Measurements from ENCODE around the gene KIRREL3. TPM values are rescaled to one million over a fixed set of nuclear protein-coding genes. Genes with fewer than 3 reads are reported as not detected.

Gene KIRREL3
- total and polyA plus RNA-seq, 4 donors: 0.02 to 0.71 (median 0.15) TPM; not detected in 1

DNA sequence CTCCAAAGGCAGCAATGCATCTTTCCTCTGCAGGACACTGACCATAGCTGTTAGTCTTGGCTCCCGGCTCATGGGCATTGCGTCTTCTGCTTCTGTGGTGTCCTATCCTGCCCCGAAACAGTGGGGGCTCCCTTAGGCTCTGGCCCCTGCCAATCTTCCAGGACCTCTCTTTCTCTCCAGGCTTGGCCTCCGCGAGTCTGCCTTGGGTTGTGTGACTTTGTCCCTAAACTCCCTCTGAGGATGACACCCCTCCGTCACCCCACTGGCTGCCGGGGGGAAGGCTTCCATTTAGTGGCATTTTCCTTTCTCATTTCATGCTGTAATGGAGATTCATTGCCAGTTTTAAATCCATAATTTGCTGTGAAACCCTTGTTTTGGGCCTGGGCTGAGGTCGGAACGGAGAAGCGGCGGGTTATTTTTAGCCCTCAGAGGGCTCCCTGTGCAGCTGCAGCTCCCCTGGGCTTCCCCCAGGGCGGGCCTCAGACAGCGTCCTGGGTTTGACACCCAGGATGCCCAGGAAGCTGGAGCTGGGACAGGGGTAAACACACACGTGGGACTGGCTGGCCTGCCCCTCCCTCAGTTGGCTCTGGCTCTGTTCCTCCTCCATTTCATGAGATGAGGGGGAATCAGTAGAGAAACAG lies 489.0 kb downstream of the KIRREL3 start:
- Histone ChIP-seq H3K4me3 (no peak overlapping the region), H3K4me1 (ENCODE audit: control insufficient read depth in 5 of 5, insufficient read depth in 5 of 5, low read length in 5 of 5) (no peaks in the 10 kb centered on the region), H3K9ac (ENCODE audit: insufficient read depth in 1 of 2, low read length in 2 of 2) (no peak overlapping the region), H3K36me3 (ENCODE audit: control insufficient read depth in 4 of 4, insufficient read depth in 4 of 4, low read length in 4 of 4) (no peaks in the 10 kb centered on the region), H3K27me3 (ENCODE audit: control insufficient read depth in 3 of 3, insufficient read depth in 3 of 3, low read length in 2 of 3) (peaks cover 0 to 2% (median 0%) of the 10 kb centered on the region in 3 donors), H3K27ac (ENCODE audit: low read depth in 1 of 2, low read length in 1 of 2) (no peak overlapping the region), H3K9me3 (ENCODE audit: control insufficient read depth in 4 of 4, insufficient read depth in 3 of 4, low read length in 3 of 4) (peaks cover 0 to 3% (median 0%) of the 10 kb centered on the region in 4 donors)
- TF ChIP-seq, protein P1, sequence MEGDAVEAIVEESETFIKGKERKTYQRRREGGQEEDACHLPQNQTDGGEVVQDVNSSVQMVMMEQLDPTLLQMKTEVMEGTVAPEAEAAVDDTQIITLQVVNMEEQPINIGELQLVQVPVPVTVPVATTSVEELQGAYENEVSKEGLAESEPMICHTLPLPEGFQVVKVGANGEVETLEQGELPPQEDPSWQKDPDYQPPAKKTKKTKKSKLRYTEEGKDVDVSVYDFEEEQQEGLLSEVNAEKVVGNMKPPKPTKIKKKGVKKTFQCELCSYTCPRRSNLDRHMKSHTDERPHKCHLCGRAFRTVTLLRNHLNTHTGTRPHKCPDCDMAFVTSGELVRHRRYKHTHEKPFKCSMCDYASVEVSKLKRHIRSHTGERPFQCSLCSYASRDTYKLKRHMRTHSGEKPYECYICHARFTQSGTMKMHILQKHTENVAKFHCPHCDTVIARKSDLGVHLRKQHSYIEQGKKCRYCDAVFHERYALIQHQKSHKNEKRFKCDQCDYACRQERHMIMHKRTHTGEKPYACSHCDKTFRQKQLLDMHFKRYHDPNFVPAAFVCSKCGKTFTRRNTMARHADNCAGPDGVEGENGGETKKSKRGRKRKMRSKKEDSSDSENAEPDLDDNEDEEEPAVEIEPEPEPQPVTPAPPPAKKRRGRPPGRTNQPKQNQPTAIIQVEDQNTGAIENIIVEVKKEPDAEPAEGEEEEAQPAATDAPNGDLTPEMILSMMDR (IDR thresholded peaks at IDR 0.05; ENCODE audit: control extremely low read depth, extremely low read depth): no peak
- no peak for ATAC-seq (ENCODE audit: insufficient read depth, low FRiP score)
- no peak for DNase-seq
- 67 to 80% methylated on average over 14 of the region's 14 CpGs for WGBS, 2 donors

GRCh38 chr11:126510621-126511370 lies 489.8 kb downstream of the KIRREL3 start:
- Histone ChIP-seq H3K27me3 (ENCODE audit: control insufficient read depth in 3 of 3, insufficient read depth in 3 of 3, low read length in 2 of 3) (peaks cover 0 to 2% (median 0%) of the 10 kb centered on the region in 3 donors), H3K4me1 (ENCODE audit: control insufficient read depth in 5 of 5, insufficient read depth in 5 of 5, low read length in 5 of 5) (no peaks in the 10 kb centered on the region), H3K9me3 (ENCODE audit: control insufficient read depth in 4 of 4, insufficient read depth in 3 of 4, low read length in 3 of 4) (peaks cover 0 to 3% (median 0%) of the 10 kb centered on the region in 4 donors), H3K9ac (ENCODE audit: insufficient read depth in 1 of 2, low read length in 2 of 2) (no peak overlapping the region), H3K27ac (ENCODE audit: low read depth in 1 of 2, low read length in 1 of 2) (no peak overlapping the region), H3K4me3 (no peak overlapping the region), H3K36me3 (ENCODE audit: control insufficient read depth in 4 of 4, insufficient read depth in 4 of 4, low read length in 4 of 4) (no peaks in the 10 kb centered on the region)
- DNase-seq (peak in 2 of 3 donors; percentile 22 to 37), ATAC-seq (ENCODE audit: insufficient read depth, low FRiP score) (no peak)
- TF ChIP-seq, protein P1 (IDR thresholded peaks at IDR 0.05; ENCODE audit: control extremely low read depth, extremely low read depth): no peak
- 78 to 87% methylated on average over 5 of the region's 5 CpGs for WGBS, 2 donors

GRCh38 chr11:126507646-126508045 lies 492.9 kb downstream of the KIRREL3 start:
- Histone ChIP-seq H3K9ac (ENCODE audit: insufficient read depth in 1 of 2, low read length in 2 of 2) (no peak overlapping the region), H3K36me3 (ENCODE audit: control insufficient read depth in 4 of 4, insufficient read depth in 4 of 4, low read length in 4 of 4) (no peaks in the 10 kb centered on the region), H3K4me3 (no peak overlapping the region), H3K27ac (ENCODE audit: low read depth in 1 of 2, low read length in 1 of 2) (no peak overlapping the region), H3K9me3 (ENCODE audit: control insufficient read depth in 4 of 4, insufficient read depth in 3 of 4, low read length in 3 of 4) (peaks cover 0 to 5% (median 2%) of the 10 kb centered on the region in 4 donors), H3K4me1 (ENCODE audit: control insufficient read depth in 5 of 5, insufficient read depth in 5 of 5, low read length in 5 of 5) (no peaks in the 10 kb centered on the region), H3K27me3 (ENCODE audit: control insufficient read depth in 3 of 3, insufficient read depth in 3 of 3, low read length in 2 of 3) (peaks cover 0 to 13% (median 2%) of the 10 kb centered on the region in 3 donors)
- DNase-seq: no peak
- TF ChIP-seq, protein P1 (IDR thresholded peaks at IDR 0.05; ENCODE audit: control extremely low read depth, extremely low read depth): no peak
- ATAC-seq (ENCODE audit: insufficient read depth, low FRiP score): no peak
- WGBS, 2 donors: 64 to 69% methylated on average over 8 of the region's 8 CpGs
